Left lobe of liver (tissue), 2 donors: Measurements from ENCODE around the gene HAUS8. TPM values are rescaled to one million over a fixed set of nuclear protein-coding genes. Genes with fewer than 3 reads are reported as not detected.
A peak's percentile ranks its signal among the peaks of the same experiment; 100 is the strongest.
"Not testable (repeated sequence)": the region's sequence is repeated elsewhere in the genome, so short reads cannot be mapped to it uniquely, and the experiment has no call there.

Experiments used
- ATAC-seq: fragments of 200-7000 bp; cut with Tn5 transposase; one replicate; pipeline ENCODE4 v1.9.1; 2020; ENCODE audit warnings: mild to moderate bottlenecking, moderate library complexity
- DNase-seq: peaks from one replicate; pipeline ENCODE4 v3.0.0-alpha.2; 2020; ENCODE audit warnings: low spot score
- total RNA-seq: library from RNA; stranded (reverse); gene quantifications from one replicate; pipeline ENCODE4 v1.2.1, GENCODE V29; 2021
- donor health status: DM: no; HTN: no; CAD: no; lungs with moderate emphysema.
- donor health status: DM: no; HTN: yes; CAD: no.

Gene HAUS8
- total RNA-seq, 1 donor from 2014 or later = 5.1 TPM

DNA sequence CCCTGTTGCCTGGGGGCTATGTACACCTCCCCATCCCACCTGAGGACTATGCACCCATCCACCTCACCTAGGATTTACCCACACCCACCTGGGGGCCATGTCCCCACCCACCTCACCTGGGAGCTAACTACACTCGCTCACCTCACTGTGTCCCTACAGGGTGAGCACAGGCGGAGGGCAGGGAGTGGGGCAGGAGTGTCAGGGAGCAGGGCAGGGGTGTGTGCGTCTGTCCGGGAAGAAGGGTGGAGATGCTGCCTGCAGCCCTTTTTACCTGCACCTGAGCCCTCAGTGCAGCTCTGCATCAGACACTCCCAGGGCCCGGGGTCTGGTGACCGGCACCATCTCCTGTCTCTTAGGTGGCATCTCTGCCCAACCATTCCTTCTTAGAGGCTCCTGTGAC lies 38.1 kb downstream of the HAUS8 start:
- DNase-seq (no peak), ATAC-seq (no peak)

DNA sequence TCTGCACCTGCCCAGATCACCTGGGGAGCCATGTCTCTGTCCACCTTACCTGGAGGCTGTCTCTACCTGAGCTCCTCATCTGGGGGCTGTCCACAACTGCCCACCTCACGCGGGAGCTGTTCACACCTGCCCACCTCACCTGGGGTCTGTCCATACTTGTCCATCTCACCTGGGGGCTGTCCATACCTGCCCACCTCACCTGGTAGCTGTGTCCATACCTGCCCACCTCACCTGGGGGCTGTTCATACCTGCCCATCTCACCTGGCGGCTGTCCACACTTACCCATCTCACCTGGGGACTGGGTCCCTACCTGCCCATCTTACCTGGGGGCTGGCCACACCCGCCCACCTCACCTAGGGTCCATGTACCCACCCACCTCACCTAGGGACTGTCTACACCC lies 38.6 kb downstream of the HAUS8 start:
- DNase-seq = no peak
- ATAC-seq = no peak

- ATAC-seq (no peak), DNase-seq (no peak)
Observed at GRCh38 chr19:17035842-17036424, 39.3 kb downstream of the HAUS8 start.

DNA sequence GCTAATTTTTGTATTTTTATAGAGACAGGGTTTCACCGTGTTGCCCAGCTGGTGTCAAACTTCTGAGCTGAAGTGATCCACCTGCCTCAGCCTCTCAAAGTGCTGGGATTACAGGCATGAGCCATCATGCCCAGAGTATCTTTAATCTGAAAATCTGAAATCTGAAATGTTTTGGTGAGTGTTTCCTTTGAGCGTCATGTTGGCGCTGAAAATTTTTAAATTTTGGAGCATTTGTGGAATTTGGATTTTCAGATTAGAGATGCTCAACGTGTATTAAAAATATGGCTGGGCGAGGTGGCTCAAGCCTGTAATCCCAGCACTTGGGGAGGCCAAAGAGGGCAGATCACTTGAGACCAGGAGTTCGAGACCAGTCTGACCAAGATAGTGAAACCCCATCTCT lies 43.5 kb downstream of the HAUS8 start:
- no peak for ATAC-seq
- DNase-seq = no peak

DNA sequence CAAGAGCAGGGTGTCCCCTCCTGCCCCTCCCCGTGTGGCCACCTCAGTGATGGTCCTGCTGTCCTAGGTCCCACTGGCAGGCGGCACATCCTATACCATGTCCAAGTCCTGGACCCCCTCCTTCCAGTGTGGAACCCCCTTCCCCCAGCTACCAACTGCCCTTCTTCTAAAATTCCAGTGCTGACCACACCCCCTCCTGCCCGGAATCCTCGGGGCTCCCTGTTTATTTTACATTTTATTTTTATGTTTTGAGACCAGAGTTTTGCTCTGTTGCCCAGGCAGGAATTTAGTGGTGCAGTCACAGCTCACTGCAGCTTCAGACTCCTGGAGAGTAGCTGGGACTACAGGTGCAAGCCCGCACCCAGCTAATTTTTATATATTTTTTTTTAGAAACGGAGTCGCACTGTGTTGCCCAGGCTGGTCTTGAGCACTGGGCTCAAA lies 47.7 kb downstream of the HAUS8 start:
- ATAC-seq (no peak), DNase-seq (no peak)

GRCh38 chr19:17026706-17027534 lies 48.3 kb downstream of the HAUS8 start, which contains the start of gene CPAMD8:
TSS of gene CPAMD8 (minus strand) at chr19:17026810. CDS start at chr19:17026642, 168 bp downstream.
- ATAC-seq (no peak), DNase-seq (no peak)

DNA sequence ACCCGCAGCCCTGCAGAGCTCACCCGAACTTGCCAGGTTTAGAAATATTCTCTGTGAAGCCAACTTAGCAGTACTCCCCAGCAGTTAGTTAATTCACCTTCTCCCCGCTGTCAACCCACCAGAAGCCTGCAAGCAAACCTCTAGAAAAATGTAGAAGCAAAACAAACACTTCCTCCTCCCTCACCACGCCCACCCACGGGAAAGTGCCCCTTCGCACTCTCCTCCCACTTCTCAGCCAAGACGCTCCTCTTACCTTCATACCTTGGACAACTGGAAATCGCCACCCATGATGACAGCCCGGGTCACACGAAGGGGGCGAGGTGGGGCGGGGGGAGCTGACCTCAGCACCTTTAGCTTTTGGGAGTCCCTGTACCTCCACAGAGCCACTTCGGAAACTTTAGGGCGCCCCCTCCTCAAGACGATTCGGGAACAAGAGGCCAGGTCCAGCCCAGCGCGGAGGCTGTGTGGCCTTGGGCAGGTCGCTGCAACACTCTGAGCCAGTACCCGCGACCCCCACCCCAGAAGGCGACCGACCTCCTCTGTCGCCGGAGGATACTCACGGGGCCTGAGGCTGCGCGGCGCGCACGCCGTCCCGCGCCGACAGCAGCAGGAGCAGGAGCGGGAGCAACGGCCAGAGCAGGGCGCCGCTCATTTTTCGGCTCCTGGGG lies 49.1 kb downstream of the HAUS8 start:
- ATAC-seq (peak; percentile 25), DNase-seq (no peak)

DNA sequence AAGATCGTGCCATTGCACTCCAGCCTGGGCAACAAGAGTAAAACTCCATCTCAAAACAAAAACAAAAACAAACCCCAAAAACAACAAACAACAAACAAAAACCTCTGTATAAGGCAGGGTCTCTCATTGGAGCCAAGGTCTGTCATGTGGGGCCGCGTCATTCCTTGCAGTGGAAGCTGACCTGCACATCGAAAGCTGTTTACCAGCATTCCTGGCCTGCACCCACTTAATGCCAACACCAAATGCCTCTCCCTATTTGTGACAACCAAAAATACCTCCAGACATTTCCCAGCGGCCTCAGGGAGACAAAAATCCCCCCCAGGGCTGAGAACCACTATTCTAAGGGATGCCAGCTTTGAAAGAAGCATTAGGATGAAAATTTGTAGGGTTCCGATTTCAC lies 49.9 kb downstream of the HAUS8 start:
- ATAC-seq (no peak), DNase-seq (no peak)

GRCh38 chr19:17024941-17025340 lies 50.3 kb downstream of the HAUS8 start:
- DNase-seq, ATAC-seq: not testable (repeated sequence)

- ATAC-seq (no peak), DNase-seq (no peak)
Observed at GRCh38 chr19:17023805-17024204, 51.4 kb downstream of the HAUS8 start.

GRCh38 chr19:17022738-17023137 lies 52.5 kb downstream of the HAUS8 start:
- DNase-seq (no peak), ATAC-seq (no peak)

- no peak for DNase-seq
- ATAC-seq = peak; percentile 54
Observed at GRCh38 chr19:17021793-17022590, 53.3 kb downstream of the HAUS8 start.

DNA sequence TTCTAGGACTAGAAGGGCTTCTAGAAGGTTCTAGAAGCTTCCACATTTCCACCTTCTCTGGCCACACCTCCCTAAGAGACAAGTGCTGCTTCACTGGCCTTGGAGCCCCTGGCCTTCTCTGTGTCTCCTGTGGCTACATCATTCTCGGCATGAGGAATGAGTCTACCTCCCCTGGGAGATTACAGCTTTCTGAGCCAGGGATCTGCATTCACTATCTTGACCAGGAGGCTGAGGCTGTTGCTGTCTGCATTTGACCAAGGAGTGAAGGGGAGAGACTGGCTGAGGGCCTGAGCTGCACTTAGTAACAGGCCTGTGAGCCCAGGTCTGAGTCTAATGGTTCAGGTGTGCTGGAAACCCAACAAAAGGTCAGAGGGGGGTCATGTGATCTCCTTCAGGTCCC lies 53.9 kb downstream of the HAUS8 start:
- no peak for DNase-seq
- ATAC-seq = no peak

GRCh38 chr19:17020823-17021222 lies 54.4 kb downstream of the HAUS8 start:
- DNase-seq (no peak), ATAC-seq (no peak)

- ATAC-seq (no peak), DNase-seq (no peak)
Observed at GRCh38 chr19:17020385-17020784, 54.9 kb downstream of the HAUS8 start.

DNA sequence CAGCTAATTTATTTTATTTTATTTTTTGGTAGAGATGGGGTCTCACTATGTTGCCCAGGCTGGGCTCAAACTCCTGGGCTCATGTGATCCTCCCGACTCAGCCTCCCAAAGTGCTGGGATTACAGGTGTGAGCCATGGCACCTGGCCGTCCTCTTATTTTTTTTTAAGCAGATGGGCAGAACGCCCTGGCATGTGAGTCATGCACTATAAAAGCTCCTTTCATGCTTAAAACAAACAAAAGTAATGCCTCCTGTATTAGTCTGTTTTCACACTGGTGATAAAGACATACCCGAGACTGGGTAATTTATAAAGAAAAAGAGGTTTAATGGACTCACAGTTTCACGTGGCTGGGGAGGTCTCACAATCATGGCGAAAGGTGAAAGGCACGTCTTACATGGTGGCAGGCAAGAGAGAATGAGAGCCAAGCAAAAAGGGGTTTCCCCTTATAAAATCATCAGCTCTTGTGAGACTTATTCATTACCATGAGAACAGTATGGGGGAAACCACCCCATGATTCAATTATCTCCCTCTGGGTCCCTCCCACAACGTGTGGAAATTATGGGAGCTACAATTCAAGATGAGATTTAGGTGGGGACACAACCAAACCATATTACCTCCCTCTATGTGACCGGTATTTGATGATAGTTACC lies 60.9 kb downstream of the HAUS8 start:
- ATAC-seq, DNase-seq: not testable (repeated sequence)

- DNase-seq (no peak), ATAC-seq (no peak)
Observed at GRCh38 chr19:17011485-17011884, 63.8 kb downstream of the HAUS8 start.

DNA sequence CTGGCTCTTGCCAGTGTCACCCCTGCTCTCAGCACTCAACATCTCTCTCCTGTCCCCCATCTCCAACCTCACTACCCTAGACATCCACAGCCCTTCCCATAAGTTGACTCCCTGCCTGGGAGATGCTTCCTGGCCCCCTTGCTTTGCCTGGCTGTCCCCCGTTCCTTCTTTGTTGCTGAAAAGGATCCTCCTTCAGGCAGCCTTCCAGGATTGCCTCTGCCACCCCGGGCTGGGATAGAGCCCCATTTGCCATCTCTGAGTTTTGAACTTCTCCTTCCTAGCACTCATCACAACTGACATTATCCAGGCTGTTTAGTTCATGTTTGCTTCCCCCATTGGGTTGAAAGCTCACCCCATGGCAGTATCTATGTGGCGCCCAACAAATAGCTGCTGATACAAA lies 68.7 kb downstream of the HAUS8 start:
- no peak for ATAC-seq
- DNase-seq = no peak

GRCh38 chr19:17005000-17005399 lies 70.3 kb downstream of the HAUS8 start:
- ATAC-seq (no peak), DNase-seq (no peak)

- ATAC-seq (no peak), DNase-seq (no peak)
Observed at GRCh38 chr19:17004386-17004785, 70.9 kb downstream of the HAUS8 start.

GRCh38 chr19:17002455-17002854 lies 72.8 kb downstream of the HAUS8 start:
- ATAC-seq (no peak), DNase-seq (no peak)
